Inflammatory macrophage (primary cell): Measurements from ENCODE around the gene RNFT2.
"Not testable (repeated sequence)": the region's sequence is repeated elsewhere in the genome, so short reads cannot be mapped to it uniquely, and the experiment has no call there.

Source experiments
- DNase-seq, 2 donors: peaks; one replicate each; pipeline ENCODE4 v3.0.0-alpha.2; 2020 to 2022

RNFT2 gene

DNA sequence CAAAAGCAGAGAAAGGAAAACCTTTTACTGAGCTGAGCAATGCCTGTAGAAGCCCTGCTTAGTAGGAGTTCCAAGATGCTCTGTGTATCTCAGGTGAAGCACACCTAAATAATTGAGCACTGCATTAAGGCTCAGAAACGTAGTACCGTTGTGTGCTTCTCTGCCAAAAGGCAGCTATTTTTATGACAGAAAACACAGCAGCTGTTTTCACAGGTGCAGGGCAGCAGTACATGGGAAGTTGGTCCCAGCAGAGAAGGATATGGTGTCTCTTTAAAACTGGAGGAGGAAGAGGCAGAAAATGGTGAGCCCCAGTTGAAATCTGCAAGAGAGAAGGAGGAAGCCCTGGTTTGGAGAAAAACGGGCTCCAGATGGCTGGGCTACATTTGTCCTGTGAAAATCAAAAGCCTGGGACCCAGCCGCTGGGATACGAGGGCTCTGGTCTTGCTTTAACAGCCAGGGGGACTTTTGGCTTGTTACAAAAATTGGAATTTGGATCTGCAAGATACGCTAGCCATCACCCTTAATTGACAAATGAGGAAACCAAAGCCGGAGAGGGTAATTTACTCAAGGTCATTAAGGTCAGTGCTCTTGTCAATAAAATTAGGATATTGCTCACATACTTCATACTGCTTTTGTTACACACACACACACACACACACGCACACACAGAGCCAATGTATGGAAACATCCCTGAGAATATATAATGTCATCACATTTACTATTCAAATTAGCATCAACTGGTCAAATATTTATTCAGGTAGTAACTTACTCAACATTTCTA is 27.6 kb upstream of the RNFT2 start:
- no peak for DNase-seq

DNA sequence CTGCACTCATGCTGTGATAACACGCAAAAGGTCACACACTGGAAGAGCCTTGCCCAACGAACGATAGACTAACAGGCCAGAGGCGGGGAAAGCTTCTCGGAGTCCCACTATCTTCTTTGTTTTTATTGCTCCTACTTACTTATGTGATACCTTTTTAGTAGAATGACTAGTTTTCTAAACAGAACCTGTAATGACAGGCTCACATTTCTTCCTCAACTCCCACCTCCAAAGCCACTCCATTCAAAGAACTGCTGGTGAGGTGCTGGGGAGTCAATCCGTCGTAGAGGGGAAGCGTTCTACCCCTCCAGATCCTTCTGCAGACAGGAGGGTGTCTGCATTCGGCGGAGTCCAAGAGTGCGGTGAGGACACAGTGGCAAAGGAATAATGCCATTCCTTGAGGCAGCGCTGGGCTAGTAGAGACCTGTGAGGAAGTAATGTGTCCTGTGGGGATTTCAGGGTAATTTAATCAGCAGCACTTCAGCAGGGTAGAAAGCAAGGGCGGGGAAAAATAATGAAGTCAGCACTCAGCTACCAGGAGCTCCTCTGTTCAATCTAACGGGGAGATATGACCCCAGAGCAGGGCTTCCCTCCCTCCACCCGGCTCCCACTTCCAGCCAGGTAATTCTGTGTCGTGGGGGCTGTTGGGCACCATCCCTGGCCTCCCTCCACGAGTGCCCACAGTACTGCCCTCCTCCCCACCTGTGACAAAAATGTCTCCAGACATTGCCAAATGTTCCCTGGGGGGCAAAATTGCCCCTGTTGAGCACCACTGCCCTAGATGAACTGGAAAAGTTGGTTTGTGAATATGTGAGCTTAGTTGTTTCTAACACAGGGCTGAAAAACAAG is 25.4 kb upstream of the RNFT2 start:
- DNase-seq: no peak

DNA sequence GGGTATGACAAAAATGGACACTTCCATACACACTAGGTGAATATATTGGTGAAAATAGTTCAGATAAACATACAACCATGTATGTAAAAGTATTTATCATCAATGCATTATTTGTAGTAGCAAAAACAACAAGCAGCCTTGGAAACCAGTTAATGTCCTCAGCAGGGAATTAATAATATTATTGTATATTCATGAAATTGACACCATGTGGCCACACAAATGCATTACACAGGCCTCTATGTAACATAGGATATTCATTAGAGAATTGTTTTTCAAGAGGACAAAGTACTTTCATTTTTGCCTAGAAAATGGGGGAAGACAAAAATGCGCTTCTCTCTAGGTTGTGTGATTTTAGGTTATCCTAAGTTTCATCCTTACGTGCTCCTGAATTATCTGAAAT is 24.6 kb upstream of the RNFT2 start:
- DNase-seq: no peak

DNA sequence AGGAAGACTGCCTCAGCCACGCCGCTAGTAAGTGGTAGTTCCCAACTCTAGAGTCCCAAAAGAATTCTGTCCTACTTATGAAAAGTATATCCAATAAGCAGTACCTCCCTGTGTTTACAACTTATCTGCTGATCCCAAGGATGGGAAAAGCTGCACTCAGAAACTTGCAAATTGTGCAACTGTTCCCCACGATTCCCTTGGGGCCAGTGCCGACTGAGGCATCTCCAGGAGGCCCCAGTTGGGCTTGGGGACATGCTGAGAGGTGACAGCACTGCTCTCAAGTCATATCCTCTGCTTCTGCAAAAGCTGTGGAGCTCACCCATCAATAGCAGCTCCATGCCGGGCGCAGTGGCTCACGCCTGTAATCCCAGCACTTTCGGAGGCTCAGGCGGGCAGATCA is 23.9 kb upstream of the RNFT2 start:
- no peak for DNase-seq

DNA sequence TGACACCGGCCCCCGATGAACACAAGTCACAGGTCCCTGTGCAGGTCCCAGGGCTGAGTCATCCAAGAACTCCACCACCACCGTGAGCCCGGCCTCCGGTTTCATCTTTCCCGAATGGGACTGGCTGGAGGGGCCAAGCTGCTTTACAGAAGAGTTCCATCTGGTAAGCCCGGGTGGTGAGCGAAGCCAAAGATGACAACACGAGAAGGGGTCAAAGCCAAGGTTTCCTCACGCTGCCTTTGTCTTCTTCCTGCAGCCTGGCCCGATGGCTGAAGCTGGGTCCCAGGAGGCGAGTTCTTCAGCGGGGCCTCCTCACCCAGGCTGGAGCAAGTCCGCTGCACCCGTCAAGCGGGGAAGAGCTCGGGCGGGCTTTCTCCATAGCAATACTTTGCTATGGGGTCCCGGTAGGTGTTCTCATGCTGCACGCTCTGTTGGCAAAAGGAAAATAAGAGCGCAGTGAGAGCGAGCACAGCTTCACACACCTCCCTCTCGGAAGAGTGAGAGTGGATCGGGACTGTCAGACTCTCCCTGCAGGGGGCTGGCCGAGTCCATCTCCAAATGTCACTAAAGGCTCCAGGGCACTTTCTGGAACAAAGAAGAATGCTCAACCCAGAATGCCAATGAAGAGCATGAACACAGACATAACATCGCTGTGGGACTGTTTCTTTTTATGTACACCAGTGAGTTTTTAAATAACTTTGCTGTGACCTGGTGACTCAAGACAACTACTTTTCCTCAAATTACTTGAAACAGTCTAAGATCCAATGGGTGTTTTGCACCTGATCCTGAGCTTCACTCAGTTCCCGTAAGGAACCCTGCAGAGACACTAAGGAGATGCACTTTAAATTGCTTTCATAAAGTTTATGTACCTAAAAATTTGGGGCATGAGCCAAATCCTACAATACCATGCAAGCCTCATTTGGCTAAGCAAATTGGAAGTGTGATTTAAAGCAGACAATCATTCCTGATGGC is 20.4 kb upstream of the RNFT2 start:
- no peak for DNase-seq

DNA sequence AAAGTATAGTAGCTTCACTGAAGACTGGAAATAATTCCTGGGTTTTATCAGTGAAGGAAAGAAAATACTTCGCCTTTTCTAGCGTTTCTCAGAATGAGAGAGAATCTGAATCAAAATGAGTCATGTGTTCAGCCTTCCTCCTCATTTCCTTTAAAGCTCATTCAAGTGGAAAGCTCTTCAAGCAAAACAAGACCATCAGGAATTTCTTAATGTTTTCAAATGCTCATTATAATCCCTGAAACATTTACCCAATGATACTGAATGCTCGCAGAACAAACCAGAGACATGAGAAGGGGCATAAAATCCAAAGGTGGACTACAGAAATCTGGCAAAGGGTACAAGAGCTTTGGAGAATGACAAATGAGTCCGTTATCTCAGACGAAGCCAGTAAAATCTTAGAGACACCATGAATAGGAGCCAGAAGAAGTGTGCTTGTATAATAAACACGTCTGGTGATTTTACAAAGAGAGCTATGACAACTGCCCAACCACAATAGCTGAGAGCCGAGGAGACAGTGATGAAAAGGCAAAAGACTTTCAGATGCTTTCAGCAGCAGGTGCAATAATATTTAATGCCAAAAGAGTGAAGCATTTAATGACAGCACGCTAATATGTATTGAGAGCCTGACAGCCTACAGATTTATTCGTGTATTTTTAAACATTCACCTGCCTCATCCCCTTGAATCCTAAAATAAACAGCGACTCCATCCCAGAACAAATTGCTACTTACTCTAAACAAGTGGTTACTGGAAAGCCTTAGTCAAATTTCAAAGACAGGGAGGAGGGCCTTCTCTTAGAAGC is 19.3 kb upstream of the RNFT2 start:
- no peak for DNase-seq

DNA sequence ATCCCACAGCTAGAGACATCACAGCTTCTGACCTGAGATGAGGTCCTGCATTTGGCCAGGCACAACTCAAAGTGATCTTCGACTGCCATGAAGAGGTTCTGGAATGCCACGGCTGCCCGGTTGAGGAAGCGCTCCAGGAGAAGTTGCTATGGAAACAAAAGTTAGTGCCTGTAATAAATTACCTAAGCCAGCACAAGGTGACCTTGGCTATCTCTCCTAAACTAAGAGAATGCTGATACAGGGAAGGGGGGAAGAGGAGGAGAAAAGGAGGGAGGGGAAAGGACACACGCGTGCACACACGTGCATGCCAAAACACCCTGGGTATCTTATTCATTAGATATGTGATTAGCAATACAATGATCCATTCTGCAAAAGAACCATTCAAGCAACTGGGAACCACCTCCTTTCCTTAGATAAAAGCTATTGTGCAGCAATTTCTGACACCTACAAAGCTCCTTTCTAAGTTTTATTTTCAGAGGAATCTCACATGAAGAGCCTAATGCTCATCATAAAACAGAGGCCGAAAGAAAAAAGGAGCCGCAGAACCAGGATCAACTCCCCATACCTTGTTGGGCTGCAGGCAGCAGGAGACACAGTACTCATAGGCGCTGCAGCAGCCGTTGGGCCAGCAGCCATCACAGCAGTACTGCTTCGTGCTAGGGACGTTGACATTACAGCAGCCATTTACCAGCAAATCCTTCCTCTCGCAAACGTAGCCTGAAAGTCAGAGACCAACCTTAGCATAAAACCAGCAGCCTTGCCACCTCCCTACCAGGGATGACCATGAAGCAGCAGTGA is 18.2 kb upstream of the RNFT2 start:
- no peak for DNase-seq

DNA sequence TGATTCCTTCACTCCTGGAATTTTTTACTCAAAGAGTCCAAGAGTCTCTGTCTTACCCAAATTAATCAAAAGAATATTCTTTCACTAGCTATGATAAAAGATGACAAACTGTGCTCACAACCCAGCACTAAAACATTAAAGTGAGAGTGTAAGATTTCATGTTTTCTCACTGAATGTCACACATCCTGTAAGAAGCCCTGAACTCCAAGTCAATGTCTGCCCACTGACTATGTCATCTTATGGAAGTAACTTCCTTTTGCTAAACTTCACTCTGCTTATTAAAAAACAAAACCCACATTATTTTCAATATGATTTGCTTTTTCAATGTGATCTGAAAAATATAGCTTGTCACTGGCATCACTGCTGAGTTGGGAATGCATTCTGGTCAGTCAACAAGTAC is 15.9 kb upstream of the RNFT2 start:
- no peak for DNase-seq

DNA sequence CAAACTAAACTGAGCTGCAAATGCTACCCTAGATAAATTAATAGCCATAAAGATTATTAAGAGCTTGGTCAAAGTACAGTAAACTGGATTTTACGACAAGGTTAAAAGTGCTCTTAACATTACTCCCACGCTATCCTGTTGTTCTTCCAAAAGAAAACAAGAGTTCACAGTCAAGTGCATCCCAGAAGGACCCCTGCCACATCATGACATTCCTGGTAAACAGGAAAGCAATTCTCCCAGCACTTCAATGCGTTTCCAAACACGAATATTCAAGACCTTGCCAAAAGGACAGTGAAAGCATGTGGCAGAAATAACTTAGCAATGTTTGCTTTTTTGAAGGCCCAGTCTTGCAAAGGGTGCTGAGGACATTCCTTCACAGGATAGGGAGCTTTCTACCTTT is 11.4 kb upstream of the RNFT2 start:
- no peak for DNase-seq

DNA sequence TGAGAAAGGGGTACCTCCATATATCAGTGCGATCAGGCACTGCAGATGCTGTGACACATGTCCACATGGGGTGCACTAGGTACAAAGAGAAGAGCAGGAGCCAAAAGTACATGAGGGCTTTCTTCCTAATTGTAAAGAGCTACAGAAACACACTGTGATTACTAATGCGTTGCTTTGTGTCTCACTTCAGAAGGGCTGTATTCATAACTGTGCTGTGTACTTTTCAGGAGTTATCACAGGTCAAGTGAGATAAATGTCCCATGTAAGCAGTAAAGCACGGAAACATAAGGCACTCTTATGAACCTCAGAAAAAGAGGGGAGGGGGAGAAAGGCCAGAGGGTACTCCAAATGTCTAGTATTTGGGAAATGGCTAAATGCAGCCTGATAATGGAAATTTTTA is 10.9 kb upstream of the RNFT2 start:
- no peak for DNase-seq

DNA sequence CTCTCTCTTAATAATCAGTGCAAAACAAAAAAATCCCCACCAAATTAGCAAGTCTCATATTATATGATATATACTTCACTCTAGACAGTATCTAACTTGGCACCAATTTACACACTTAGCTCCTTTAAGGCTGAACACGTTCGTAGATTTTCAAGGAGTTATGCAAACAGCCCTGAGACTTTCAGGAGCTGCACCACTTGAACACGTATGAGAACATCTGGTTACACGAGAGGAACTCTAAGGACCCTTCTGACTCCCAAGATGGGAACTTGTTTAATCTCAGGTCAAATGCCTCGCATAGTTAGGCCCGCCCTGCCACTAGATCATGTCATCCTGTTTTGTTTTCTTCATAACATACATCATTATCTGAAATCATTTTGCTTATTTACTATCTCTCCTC is 10.2 kb upstream of the RNFT2 start:
- DNase-seq: no peak

DNA sequence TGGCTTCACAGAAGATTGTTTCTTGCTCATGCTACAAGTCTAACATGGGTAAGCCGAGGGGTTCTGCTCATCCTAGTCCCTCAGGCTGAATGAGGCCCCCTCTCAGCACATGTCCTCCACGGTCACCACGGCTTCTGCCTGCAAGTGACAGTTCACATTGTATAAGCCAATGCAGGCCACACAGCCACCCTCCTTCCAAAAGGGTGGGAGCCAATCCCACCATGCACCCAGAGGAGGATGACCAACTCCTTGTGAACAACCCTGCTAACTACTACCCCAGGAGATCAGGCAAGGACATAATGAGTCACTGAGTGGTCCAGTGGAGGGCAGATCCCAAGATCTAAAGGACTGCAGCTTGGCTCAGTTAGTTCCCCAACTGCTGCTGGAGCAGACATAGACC is 6.3 kb upstream of the RNFT2 start:
- no peak for DNase-seq

DNA sequence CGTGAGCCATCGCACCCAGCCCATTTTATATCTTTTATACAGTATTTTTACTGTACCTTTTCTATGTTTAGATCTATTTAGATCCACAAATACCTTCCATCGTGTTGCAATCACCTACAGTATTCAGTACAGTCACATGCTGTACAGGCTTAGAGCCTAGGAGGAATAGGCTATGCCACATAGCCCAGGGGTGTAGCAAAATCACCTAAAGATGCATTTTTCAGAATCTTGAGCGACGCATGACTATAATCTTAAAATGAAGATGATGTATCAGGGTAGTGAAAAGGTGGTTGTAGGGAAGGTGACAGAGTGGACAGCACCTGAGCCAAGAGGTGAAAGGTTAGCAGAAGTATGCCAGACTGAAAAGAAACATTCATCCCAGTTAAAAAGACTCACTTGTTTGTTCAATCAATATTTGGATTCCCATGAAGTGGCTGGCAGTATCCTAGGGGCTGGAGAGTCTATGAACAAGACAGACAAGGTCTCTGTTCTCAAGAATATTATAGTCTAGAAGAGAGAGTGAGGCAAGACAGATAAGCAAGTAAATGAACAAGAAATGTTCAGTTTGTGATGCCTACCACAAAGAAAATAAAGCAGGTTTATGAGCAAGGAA is 3.9 kb upstream of the RNFT2 start:
- DNase-seq: no peak

DNA sequence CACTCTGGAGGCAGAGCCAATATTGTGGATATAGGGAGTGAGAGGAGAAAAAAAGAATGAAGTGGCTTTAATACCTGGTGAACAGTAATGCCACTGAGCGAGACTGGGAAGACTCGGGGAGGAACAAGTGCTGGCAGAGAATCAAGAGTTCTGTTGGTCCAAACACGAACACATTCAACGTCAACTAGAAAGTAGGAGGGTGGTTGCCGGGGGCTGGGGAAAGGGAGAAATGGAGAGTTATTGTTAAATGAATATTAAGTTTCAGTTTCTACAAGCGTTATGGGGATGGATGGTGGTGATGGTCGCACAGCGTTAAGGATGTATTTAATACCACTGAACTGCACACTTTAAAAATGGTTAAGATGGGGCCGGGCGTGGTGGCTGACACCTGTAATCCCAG is 3.0 kb upstream of the RNFT2 start:
- DNase-seq: no peak

DNA sequence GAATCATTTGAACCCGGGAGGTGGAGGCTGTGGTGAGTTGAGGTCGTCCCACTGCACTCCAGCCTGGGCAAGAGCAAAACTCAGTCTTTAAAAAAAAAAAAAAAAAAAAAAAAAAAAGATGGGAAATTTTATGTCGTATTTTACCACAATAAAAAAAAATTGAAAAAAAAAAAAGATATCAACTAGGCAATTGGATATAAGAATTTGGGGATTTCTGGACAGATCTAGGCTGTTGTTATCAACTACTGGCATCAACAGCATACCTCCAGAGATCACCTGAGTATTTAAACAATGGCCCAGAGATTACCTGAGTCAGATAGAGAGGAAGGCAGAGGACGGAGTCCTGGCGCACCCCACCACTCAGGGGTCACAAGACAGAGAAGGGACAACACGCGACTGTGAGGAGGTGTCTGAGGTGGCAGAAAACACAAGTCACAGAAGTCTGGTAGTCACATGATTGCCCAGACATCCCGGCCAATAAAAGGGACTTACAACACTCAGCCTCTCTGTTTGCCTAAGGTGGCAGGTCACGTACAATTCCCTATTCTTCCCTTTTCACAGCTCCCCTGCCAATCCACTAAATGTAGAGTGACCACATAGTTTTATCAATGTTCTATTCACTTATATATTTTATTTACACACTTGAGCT is 2.0 kb upstream of the RNFT2 start:
- DNase-seq: peak; percentile 10 to 35

DNA sequence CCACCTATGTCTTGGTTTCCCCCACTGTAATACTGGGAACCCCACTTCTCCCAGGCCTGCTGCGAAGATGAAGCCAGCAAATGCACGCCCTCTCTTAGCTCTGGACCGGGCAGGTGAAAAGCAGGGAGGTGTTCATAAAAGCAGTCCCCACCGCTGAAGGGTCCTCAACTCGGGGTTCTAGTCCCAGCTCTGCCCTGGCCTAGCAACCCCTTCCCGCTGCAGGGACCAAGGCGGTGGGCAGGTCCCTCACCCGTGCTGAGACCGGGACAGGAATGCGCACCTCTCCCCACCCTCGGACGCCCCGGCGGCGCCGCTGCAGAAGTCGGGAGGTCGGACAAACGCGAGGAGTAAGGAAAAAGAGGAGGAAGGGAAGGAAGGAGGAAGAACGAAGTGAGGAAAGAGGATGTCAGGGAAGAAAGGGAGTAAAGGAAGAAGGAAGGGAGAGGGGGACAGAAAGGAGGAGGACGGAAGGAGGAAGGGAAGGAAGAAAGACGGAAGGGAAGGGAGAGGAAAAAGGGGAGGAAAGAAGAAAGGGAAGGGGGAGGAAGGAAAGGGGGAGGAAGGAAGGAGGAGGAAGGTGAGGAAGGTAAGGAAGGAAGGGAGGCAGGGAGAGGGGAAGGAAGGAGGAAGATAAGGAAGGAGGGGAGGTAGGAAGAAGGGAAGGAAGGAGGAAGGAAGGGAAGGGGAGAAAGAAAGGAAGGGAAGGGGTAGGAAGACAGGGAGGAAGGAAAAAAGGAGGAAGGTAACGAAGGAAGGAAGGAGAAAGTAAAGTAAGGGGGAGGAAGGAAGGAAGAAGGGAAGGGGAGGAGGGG is 947 bp upstream of the RNFT2 start:
- DNase-seq: no peak

DNA sequence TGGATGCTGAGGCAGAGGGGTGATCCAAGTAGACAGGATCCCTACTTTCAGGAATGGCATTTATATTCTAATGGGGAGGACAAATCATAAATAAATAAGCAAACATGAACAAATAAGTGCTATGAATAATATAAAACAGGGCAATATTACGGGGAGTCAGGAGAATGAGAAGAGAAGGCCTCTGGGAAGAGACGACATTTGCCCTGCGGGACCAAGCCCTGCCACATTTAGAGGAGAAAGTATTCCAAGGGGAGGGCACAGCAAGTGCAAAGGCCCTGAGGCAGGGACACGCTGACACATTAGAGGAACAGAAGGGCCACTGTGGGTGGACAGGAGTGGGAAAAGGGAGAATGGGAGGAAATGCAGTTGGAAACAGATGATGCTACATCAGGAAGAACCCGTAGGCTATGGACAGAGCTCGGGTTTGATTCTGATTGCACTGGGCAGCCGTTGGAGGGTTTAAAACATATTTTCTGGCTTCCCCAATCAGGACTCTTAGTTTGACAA is 1.3 kb downstream of the RNFT2 start:
- DNase-seq: no peak

DNA sequence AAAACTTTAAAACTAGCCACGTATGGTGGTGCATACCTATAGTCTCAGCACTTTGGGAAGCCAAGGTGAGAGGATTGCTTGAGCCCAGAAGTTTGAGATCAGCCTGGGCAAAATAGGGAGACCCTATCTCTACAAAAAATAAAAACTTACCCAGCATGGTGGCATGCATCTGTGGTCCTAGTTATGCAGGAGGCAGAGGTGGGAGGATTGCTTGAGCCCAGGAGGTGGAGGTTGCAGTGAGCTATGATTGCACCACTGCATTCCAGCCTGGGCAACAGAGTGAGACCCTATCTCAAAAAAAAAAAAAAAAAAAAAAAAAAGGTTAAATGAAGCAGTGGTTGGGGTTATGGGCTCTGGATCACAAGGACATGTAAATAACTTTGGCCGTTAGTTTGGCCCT is 4.7 kb downstream of the RNFT2 start:
- not testable (repeated sequence) for DNase-seq

DNA sequence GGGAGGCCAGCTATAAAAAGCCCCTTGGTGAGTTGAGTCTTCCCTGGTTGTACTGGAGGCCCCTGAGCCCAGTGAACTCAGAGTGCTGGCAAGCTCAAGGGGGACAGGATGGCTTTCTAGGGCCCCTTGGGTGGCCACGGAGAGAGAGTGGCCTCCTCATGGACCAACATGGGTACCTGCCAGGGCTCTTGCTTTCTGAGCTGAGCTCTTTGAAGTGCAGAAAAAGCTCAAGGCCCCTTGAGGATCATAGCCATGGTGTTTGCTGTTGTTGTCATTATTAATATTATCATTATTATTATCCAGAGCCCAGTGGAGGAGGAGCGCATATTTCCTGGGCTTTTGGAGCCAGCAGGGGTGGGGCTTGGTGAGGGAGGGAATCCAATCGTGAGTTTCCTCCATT is 6.7 kb downstream of the RNFT2 start:
- DNase-seq: no peak
